OCI-LY7 (cell line): ENCODE data around the gene AIFM1. TPM values are rescaled to one million over a fixed set of nuclear protein-coding genes. Genes with fewer than 3 reads are reported as not detected.

Experiments
- BruUV-seq: library from RNA; stranded (reverse); fragments of 400-500 nt; replicated peaks from 2 replicates; lab custom pipeline; 2021; lab: Mats Ljungman, UMichigan
- CTCF ChIA-PET: fragments of 300-600 bp; sonication (Branson Sonifier 250); formaldehyde crosslinking; loops from one replicate; lab custom pipeline; 2022; ENCODE audit warnings: antibody characterized with exemption; ENCODE audit not compliant: unreplicated experiment; lab: Charles Lee
- POLR2A ChIA-PET: fragments of 300-600 bp; sonication (Branson Sonifier 250); formaldehyde crosslinking; loops from one replicate; lab custom pipeline; 2022; ENCODE audit warnings: antibody characterized with exemption; lab: Charles Lee
- DNase-seq: peaks from one replicate; pipeline ENCODE4 v3.0.0-alpha.2; 2015; ENCODE audit warnings: low spot score
- H2AFZ ChIP-seq: fragments of 200-600 bp; sonication (generic), shearing (Covaris generic); 2 replicates; pipeline ENCODE4 v1.6.1; 2014; ENCODE audit warnings: mild to moderate bottlenecking, antibody characterized with exemption, low read length, moderate library complexity
- H3K27ac ChIP-seq: fragments of 200-600 bp; sonication (generic); 2 replicates; pipeline ENCODE4 v1.5.1; 2014; ENCODE audit warnings: mixed run types, low read depth, mild to moderate bottlenecking, moderate library complexity, low read length, inconsistent platforms; ENCODE audit not compliant: poor library complexity, severe bottlenecking
- H3K36me3 ChIP-seq: fragments of 200-600 bp; sonication (generic); 2 replicates; pipeline ENCODE4 v1.6.1; 2014; ENCODE audit warnings: mild to moderate bottlenecking, antibody characterized with exemption, low read length, moderate library complexity, mixed read lengths; ENCODE audit not compliant: insufficient read depth
- H3K4me1 ChIP-seq: fragments of 200-600 bp; sonication (generic); 2 replicates; pipeline ENCODE4 v1.5.1; 2014; ENCODE audit warnings: mild to moderate bottlenecking, low read length; ENCODE audit not compliant: insufficient read depth, poor library complexity, severe bottlenecking
- H3K4me2 ChIP-seq: fragments of 200-600 bp; sonication (generic); 2 replicates; pipeline ENCODE4 v1.6.1; 2014; ENCODE audit warnings: mild to moderate bottlenecking, low read length
- H3K4me3 ChIP-seq: fragments of 200-600 bp; sonication (generic); 2 replicates; pipeline ENCODE4 v1.5.1; 2014; ENCODE audit warnings: mild to moderate bottlenecking, low read depth, low read length; ENCODE audit not compliant: poor library complexity, severe bottlenecking
- H3K79me2 ChIP-seq: fragments of 200-600 bp; sonication (generic); 2 replicates; pipeline ENCODE4 v1.6.1; 2016; ENCODE audit warnings: low read depth, mild to moderate bottlenecking, low read length, moderate library complexity, mixed read lengths; ENCODE audit not compliant: insufficient read depth
- H3K9me2 ChIP-seq: fragments of 200-600 bp; sonication (generic); 2 replicates; pipeline ENCODE4 v1.6.1; 2016; ENCODE audit warnings: mild to moderate bottlenecking, low read length, mixed read lengths; ENCODE audit not compliant: insufficient read depth
- H3K9me3 ChIP-seq: fragments of 200-600 bp; sonication (generic); 2 replicates; pipeline ENCODE4 v1.6.1; 2014; ENCODE audit warnings: mild to moderate bottlenecking, mixed run types, low read length, mixed read lengths
- H4K20me1 ChIP-seq: fragments of 200-600 bp; sonication (generic); 2 replicates; pipeline ENCODE4 v1.6.1; 2014; ENCODE audit warnings: mild to moderate bottlenecking, antibody characterized with exemption, low read length, moderate library complexity, mixed read lengths; ENCODE audit not compliant: insufficient read depth
- CTCF ChIP-seq: fragments of 200-600 bp; sonication (generic); conservative IDR thresholded peaks from 2 replicates; pipeline ENCODE4 v1.5.1; 2014; ENCODE audit warnings: mild to moderate bottlenecking, antibody characterized with exemption, low read length, moderate library complexity, mixed read lengths
- EZH2phosphoT487 ChIP-seq: fragments of 200-600 bp; sonication (generic); IDR thresholded peaks from 2 replicates; pipeline ENCODE4 v1.6.1; 2018; ENCODE audit warnings: low read depth, borderline replicate concordance, mild to moderate bottlenecking, mixed run types, antibody characterized with exemption, low read length, moderate library complexity, mixed read lengths
- intact Hi-C: fragments of 100-400 bp; cut with micrococcal nuclease; formaldehyde crosslinking; loops from one replicate; pipeline ENCODE4 v1.10.0; 2022; ENCODE audit not compliant: unreplicated experiment
- total RNA-seq, 2 experiments: library from RNA; depleted of rRNA in 1 of 2; stranded (reverse); fragments of >200 nt in 1 of 2; shearing (Covaris generic) in 1 of 2; gene quantifications; 2 replicates each; pipeline ENCODE4 v1.2.3, GENCODE V29; 2014 to 2022

AIFM1 gene
- total RNA-seq, 2 experiments from 2014 or later: 23.1 to 45.7 TPM

DNA sequence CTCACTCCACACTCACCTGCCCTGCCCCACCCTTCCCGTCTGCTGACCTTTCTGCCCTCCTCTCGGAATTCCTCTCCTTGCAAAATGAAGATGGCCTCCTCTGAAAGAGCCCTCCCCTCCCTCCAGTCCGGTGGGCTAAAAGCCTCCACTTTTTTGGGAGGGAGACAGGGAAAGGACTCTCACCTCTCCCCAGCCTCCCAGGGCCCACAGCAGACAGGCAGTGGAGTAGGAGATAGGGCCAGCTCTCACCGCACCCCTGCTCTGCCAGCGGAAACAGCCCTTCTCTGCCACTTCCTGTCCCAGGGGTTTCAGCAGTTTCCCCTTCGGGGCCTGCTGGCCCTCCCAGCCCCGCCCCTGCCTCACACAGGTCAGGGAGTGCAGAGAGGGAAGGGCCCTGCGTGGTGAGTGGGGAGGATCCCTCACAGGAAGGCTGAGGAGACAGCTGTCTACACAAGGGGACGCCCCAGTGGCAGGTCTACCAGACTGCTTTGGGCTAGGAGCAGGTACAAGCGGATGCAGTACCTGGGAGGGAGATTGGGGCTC is 73.6 kb downstream of the AIFM1 start:
- Histone ChIP-seq H3K4me2 (peak overlapping the region; percentile 87), H3K9me3 (no peaks in the 10 kb centered on the region), H3K9me2 (no peaks in the 10 kb centered on the region), H4K20me1 (no peaks in the 10 kb centered on the region), H3K27ac (peak overlapping the region; percentile 79), H3K4me1 (peaks cover 58% of the 10 kb centered on the region), H3K79me2 (peaks cover 31% of the 10 kb centered on the region; the same call in 1 of the 2 replicates), H2AFZ (no peak overlapping the region), H3K36me3 (no peaks in the 10 kb centered on the region), H3K4me3 (peak overlapping the region; percentile 62)
- TF ChIP-seq EZH2phosphoT487: no peak
- TF ChIP-seq CTCF: peak; percentile 54
- DNase-seq: peak; percentile 88
- BruUV-seq: no TSS peak
- POLR2A ChIA-PET: interaction anchor here (1.2 to 1.4 kb wide), 2 partner anchors 17 to 84 kb away, joined by 3 read pairs; no protein-coding TSS in a partner anchor
- intact Hi-C loops: loop anchor here (1.0 kb wide), 1 partner anchor 17 kb away; no protein-coding TSS in a partner anchor
- CTCF ChIA-PET: no interaction called here

DNA sequence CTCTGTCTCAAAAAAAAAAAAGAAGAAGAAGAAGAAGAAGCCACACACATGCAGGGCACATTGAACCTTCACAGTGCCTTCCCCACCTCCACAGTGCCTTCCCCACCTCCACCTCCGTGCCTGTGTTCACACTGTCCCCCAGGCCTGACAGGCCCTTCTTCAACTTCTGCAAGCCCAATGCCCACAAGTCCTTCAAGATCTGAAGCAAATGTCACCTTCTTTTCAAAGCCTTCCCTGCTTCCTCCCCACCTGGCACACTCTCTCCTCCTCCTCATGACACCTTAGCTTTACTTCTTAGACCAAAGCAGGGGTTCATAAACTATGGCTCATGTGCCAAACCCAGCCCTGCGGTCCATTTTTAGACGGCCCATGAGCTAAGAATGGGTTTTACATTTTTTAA is 75.3 kb downstream of the AIFM1 start:
- BruUV-seq: no TSS peak
- peak overlapping the region; percentile 29; the same call in 1 of the 2 replicates for H3K4me2 ChIP-seq
- H3K9me2 ChIP-seq: no peaks in the 10 kb centered on the region
- H3K27ac ChIP-seq: peak overlapping the region; percentile 27
- intact Hi-C loops: no loop called here
- peaks cover 75% of the 10 kb centered on the region for H3K4me1 ChIP-seq
- no peak overlapping the region for H2AFZ ChIP-seq
- TF ChIP-seq CTCF: no peak
- no peak for TF ChIP-seq EZH2phosphoT487
- peaks cover 45% of the 10 kb centered on the region; the same call in 1 of the 2 replicates for H3K79me2 ChIP-seq
- no peaks in the 10 kb centered on the region for H4K20me1 ChIP-seq
- no peaks in the 10 kb centered on the region for H3K9me3 ChIP-seq
- H3K4me3 ChIP-seq: no peak overlapping the region
- CTCF ChIA-PET: interaction anchor here (1.2 kb wide), 1 partner anchor 18 kb away, joined by 3 read pairs; no protein-coding TSS in a partner anchor
- DNase-seq: peak; percentile 7
- POLR2A ChIA-PET: no interaction called here
- H3K36me3 ChIP-seq: peaks cover 1% of the 10 kb centered on the region; the same call in 1 of the 2 replicates
